GM21619 (cell line): ENCODE measurements around the gene FPR1.
"Not testable (repeated sequence)": the region's sequence is repeated elsewhere in the genome, so short reads cannot be mapped to it uniquely, and the experiment has no call there.

Source experiments
- ATAC-seq: cut with Tn5 transposase; IDR thresholded peaks from one replicate; pipeline ENCODE4 v1.9.1; 2021; ENCODE audit not compliant: unreplicated experiment

Gene FPR1

DNA sequence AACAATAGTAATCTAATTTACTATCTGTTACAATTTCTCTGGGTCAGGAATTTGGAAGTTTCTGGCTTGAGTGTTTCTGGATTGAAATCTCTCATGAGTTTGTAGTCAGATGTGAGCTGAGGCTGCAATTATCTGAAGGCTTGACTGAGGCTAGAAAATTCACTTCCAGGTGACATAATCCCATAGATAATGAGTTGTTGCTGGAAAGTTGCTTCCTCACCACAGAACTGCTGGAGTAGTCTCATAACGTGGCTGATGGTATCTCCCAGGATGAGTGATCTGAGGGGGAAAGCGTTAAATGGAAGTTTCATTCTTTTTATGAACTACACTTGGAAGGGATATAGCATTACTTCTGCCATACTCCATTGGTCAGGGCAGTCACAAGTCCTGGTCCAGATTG is 28.0 kb upstream of the FPR1 start:
- no peak for ATAC-seq

DNA sequence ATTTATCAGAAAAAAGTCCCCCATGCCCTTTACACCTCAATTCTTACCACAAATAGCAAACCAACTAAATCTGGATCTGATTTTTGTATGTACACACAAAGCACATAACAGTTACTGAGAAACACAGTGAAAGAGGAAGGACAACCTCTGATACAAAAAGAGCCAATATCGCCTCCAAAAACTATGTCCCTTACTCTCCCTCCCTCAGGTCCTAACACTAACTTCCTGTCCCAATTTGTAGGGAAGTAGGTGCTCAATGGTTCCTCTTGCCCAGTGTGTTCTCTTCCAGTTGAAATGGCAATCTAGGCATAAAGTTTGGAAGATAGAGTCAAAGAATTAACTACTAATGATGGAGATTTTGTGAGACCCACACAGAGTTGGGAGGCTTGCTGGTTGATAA is 27.5 kb upstream of the FPR1 start:
- no peak for ATAC-seq

DNA sequence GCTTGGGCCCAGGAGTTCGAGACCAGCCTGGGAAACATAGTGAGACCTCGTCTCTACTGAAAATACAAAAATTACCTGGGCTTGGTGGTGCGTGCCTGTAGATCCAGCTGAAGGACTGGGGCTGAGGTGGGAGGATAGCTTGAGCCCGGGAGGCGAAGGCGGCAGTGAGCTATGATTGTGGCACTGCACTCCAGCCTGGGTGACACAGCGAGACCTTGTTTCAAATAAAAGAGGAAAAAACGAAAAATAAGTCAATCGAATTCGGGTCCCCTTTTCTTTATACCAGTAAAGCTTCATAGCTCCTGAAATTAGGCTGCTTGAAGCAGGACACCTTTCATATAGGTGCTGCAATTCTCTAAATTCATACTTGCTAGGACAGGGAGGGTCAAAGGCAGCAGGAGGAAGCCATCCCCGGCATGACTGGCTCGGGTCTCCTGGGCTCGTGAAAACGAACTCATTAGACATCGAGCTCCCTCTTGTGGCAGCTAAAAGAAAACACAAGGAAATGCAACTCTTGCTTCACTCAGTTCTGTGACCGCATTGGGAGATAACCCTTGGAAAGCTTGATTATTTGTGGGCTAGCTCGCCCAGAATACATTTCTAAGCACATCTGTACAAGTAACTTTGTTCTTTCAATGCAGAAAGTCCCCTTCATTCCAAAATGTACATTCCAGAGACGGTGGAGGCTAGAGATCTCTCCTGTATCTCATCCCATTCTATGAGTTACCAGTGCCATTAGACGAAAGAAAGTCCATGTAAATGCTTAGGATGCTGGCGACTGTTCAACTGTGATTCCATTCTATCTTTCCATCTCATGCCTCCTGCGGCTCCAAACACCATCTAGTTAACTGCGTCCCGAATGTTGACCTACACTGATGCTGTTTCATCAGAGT is 26.1 kb upstream of the FPR1 start:
- ATAC-seq, result no peak

DNA sequence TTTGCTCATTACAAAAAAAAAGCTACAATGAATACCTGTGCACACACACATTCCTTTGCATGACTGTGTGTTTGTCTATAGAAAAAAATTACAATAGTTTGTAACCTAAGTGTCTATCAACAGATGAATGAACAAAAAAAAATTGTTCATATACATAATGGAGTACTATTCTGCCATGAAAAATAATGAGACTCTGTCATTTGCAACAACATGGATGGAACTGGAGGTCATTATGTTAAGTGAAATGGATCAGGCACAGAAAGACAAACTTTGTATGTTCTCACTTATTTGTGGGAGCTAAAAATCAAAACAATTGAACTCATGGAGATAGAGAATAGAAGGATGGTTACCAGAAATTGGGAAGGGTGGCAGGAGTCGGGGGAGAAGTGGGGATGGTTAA is 24.9 kb upstream of the FPR1 start:
- not testable (repeated sequence) for ATAC-seq

DNA sequence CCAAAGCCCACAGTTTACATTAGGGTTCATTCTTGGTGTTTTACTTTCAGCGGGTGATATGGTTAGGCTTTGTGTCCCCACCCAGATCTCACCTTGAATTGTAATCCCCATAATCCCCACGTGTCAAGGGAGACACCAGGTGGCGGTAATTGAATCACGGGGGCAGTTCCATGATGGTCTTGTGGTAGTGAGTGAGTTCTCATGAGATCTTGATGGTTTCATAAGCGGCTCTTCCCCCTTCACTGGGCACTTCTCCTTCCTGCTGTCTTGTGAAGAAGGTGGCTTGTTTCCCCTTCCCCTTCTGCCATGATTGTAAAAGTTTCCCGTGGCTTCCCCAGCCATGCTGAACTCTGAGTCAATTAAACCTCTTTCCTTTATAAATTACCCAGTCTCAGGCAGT is 21.3 kb upstream of the FPR1 start:
- no peak for ATAC-seq

DNA sequence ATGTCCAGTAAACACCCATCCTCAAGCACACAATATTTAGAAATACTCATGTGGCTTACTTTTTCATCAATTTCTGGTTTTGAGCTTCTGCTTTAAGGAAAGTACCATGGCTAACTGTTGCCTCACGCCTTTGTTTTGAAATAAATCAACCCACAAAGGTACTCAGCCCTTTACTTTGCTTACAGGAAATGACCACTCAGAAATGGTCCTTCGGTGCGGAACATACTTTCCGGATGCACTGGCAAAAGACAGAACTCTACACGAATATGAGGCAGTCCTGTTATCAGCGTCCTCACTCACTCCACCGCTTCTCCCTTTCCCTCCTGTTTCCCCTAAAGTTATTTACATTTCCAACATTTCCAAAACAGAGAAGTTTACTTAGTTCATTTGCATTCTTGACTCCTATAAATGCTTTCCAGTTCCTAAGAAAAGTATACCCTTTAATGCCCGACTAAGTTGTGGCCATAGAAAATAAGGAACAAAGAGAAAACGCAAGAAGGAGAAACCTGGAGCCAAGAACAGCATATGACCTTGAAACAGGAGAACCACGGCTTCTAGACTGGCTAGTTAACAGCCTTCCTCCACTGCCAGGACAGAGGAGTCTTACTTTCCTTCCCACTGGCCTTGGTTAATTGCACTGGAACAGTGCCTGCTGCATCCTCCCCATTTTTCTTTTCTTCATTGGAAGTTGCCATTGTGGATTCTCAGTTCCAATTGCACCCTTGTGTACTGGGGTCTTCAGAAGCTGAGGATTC is 19.9 kb upstream of the FPR1 start:
- ATAC-seq, result no peak

DNA sequence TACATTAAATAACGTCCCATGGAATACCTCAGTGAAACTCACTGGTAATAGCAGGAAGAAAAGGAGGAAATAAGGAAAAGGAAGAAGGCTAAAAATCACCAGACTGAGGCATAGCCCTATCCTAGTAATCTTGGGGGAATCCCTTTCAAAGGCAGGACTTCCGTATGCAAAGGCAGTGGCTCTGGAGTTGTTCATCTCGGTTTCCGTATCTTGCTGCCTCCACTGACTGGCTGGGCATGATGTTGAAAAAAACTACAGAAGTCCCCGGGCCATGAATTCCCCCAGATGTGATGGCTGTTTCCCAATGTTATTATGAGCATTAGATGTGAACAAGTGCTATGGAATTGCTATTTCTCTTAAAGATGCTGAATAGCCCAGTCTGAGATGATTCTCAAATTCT is 14.8 kb upstream of the FPR1 start:
- no peak for ATAC-seq

DNA sequence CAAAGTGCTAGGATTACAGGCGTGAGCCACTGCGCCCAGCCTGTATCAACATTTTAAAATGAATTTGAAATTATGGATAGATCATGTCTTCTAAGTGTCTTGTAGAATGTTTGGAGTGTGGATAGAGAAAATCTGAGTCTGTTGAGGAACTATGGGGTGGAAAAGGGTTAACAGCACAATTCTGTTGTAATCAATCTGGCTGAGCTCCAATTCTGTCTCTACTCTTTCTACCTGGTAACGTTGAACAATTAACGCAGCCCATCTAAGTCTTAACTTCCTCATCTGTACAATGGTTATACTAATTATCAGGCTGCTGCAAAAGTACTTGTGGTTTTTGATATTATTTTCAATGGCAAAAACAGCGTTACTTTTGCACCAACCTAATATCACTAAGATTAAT is 13.4 kb upstream of the FPR1 start:
- ATAC-seq, result no peak

DNA sequence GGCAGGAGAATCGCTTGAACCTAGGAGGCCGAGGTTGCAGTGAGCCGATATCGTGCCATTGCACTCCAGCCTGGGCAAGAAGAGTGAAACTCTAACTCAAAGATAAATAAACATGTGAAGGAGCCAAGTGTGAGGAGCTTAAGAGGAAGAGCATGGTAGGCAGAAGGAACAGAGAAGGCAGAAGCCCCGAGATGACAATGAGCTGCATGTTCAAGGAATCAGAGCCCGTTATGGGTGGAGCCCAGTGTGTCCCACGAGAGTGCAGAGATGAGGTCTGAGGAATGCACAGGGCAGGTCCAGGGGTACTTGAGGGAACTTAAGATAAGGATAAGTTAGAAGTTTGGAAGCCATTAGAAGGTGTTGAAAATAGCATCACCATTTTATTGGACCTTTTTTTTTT is 10.0 kb upstream of the FPR1 start:
- ATAC-seq, result no peak

DNA sequence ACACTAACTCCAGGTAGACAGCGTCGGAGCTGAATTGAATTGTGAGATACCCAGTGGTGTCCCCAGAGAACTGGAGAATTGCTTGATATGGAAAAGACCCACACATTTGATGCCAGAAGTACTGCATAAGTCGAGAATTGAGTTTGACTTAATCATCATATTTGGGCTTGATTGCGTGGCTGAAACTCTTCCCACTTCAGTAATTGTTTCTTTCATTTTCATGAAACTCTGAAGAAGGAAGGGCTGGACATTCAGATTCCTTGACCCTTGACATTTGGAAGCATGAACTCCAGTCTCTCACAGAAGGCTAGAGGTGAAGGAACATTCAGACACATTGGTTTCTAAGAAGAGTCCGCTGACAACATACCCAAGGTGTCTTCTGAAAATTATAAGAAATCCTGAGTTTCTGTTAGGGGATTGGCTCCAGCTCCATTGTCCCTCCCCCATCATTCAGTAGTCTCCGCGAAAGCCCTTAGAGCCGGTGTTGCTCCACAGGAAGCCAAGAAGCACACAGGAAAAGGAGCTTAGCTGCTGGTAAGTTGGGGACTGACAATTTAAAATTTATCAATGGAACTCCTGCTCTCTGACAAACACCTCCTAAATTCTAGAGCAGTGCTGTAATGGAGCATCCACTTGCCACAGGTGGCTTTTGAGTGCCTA is 9.1 kb upstream of the FPR1 start, which contains the start of gene FPR2:
TSS of gene FPR2 (plus strand) at position 484 of the 660 bp plus-strand sequence. CDS start 7,479 bp downstream, outside the sequence.
- ATAC-seq, result no peak

DNA sequence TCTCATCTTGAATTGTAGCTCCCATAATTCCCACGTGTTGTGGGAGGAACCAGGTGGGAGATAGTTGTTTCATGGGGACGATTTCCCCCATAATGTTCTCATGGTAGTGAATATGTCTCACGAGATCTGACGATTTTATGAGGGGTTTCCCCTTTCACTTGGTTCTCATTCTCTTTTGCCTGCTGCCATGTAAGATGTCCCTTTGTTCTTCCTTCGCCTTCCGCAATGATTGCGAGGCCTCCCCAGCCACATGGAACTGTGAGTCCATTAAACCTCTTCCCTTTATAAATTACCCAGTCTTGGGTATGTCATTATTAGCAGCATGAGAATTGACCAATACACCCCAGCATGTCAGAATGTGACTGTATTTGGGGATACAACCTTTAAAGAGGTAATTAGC is 3.9 kb upstream of the FPR1 start:
- ATAC-seq, result no peak

DNA sequence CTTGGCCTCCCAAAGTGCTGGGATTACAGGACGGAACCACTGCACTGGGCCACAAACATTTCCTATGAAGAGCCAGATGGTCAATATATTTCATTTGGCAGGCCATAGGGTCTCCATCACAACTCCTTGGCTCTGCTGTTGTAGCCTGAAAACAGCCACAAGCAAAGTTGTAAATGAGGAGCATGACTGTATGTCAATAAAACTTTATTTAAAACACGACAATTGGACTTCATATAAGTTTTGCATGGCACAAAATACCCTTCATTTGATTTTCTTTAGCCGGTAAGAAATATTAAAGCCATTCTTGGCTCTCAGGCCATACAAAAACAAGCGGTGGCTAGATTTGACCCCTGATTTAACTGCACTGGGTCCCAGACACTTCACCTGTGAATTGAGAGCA is 3.1 kb upstream of the FPR1 start:
- no peak for ATAC-seq

DNA sequence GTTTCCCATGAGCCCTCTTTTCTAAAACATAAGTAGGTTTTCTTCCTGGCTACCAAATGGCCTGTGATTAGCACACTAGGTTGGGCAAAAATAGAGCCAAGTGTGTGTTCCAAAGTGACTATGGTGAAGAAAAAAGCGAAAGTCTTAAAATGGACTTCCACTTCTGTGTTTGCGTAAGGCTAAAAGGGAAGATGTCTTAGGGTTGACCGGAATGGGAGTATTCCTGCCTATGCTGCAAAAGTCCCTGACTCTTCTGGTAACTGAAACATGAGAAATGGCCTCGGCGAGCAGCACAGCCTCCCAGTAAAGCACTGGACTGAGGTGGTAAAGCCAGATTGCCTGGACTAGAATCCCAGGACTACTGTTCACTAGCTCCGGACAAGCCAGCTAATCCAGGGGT is 2.4 kb upstream of the FPR1 start:
- ATAC-seq, result no peak

DNA sequence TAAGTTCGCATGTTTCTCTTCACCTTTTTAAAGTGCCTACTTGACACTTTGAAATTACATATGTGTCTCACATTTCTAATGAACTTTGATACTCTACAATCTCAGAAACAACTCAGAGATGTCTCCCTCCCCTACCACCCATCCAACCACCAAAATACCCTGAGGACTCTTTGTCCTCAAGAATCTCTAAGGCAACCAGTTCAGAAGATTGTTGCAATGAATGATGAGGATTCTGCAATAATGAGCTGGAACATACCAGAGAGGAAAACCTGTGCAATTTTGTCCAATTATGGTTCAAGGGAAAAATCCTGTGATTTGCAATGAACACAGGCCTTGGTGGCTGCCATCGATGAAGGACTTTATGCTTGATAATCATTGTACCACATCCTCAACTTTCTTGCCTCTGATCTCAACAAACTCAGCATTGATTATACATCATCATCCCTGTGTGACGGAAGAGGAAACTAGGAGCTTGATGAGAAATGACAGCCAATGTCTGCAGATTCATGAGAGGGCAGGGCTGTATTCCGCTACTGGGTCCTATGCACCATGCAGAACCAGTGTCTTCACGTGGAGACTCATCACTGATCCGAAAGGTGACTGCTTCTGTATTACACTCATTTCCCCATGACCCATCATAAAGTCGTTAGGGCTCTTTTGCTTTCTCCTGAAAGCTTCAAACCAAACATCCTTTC is 1.1 kb downstream of the FPR1 start:
- ATAC-seq, result no peak

DNA sequence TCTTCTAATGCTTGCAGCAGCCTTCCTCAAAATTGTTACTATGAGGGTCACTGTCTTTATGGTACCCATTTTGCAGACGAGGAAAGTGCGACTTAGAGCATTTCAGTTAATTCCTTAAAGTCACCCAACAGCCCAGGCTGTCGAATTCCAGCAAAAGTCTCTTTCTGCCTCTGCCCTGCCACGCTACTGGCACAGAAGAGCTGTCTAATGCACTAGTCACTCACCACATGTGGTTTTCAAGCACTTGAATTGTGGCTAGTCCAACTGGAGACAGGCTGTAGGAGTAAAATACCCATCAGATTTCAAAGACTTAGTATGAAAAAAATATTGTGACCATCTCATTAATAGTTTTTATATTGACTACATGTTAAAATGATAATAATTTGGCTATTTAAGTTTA is 1.7 kb downstream of the FPR1 start:
- ATAC-seq, result no peak

DNA sequence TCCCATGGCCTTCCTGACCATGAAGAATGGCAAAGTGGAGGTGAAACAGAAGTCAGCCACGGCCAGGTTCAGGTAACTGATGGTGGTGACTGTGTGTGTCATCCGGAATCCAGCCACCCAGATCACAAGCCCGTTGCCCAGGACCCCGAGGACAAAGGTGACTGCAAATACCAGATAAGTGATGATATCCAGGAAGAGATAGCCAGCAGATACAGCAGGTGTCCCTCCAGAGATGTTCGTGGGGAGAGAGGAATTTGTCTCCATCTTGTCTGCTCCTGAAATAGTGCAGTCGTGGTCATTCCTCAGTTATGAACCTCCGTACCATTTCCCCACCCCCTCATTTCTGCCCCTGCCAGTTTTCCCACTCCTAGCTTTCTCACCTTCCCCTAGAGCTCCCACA is 4.9 kb downstream of the FPR1 start:
- ATAC-seq, result no peak

DNA sequence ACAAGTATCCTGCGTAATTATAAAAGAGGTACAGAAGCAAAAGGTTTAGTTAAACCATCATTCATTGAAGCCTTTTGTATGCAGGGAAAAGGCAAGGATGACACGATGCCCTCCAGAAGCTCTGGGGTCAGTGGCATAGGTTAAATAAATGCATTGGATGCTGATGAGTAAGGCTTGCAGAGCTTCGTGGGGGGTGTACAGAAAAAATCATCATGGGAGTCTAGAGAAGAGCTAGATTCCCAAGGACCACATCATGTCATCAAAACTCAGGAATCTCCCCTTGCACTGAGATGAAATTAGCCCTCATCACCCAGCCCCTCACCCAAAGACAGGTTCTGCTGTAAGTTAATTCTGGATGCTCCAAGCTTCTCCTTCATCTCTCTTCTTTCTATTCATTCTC is 8.3 kb downstream of the FPR1 start:
- no peak for ATAC-seq

DNA sequence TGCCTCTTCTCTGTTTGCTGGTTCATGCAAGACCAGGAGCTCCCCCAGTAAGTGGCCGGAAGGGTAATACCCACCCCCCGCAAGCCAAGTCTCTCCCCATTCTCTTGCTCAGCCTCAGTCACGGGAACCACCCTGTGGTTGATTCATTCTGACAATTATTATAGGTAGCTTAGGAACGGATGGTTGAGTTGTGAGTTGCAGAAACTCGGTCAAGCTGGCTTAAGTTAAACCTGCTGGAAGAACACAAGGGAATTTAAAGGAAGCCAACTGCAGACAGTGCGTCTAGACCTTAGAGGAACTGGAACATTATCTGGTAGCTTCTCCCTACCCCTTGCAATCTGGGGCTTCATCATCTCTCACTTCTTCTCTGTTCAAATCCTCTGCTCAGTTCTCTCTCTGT is 8.9 kb downstream of the FPR1 start:
- no peak for ATAC-seq

DNA sequence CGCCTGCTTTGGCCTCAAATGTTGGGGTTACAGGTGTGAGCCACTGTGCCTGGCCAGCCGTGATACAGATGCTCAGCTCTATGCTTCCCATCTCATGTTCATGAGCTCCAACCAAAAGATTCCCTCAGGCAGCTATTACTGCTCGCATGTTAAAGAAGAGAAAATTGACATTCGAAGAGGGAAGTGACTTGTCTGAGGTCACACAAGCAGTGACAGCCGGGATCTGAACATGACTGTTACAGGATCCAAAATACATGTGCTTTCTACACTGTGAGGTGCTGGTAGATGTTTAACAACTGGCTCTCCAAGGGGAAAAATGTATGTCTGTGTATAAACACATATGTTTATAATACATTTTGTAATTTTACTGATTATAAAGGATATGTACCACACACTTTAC is 11.3 kb downstream of the FPR1 start:
- no peak for ATAC-seq

DNA sequence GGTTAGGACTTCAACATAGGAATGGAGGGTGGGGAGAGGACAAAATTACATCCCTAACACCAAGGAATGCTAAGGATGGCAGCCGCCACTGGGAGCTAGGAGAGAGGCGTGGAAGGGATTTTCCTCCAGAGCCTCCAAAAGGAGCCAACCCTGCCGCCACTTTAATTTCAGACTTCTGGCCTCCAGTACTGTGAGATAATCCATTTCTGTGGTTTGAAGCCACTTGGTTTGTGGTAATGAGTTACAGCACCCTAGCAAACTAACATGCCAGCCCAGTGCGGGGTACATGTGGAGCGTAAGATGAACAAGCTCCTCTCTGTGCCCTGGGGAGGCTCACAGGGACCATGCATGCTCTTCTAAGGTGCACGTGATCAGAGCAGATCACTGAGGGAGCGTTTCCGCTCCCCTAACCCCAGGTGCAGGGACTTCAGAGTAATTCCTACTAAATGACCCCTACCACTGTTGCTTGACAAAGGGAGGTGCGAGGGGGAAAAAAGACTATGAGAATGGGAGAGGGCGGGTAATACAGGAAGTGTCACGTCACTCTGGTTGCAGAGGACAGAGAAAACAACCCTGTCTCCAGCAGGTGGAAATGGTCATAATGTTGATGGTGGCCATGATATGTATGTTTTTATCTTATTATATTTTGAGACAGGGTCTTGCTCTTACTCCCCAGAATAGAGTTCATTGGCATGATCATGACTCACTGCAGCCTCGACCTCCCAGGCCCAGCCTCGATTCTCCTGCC is 12.0 kb downstream of the FPR1 start:
- ATAC-seq, result no peak
